Measurements from ENCODE around the gene CLSTN1. TPM values are rescaled to one million over a fixed set of nuclear protein-coding genes. Genes with fewer than 3 reads are reported as not detected.
"Not testable (repeated sequence)": the region's sequence is repeated elsewhere in the genome, so short reads cannot be mapped to it uniquely, and the experiment has no call there.

CLSTN1 gene
- polyA plus RNA-seq, 4 donors: 29.2 to 78.8 (median 41.8) TPM

DNA sequence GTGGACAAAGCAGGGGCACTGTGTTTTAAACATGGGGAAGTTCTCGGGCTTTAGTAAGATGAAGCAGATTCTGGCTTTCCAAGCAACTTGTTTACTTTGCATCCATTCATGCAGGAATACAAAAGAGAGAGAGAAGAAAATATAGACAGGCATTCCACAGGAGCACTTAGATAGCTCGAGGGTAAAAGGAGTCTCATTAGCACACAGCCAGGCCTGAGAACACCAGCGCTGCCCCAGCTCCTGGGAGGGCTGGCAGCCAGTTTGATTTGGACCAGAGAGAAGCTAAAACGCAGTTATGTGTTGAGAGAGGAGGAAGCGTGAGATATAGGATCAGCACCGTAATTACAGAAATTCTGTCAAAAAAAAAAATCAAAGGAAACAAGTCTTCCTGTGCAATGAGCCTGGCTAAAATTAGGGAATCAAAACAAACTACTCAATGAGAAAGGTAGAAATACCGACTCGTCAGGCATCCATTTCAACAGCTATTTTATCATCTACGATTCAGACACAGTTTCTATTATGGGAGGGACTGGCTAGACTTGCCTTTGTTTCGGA is 68.2 kb downstream of the CLSTN1 start:
- H3K36me3 ChIP-seq (ENCODE audit: control insufficient read depth in 3 of 3, insufficient read depth in 2 of 3, low read depth in 1 of 3, low read length in 3 of 3): peaks cover 5 to 38% (median 7%) of the 10 kb centered on the region in 3 donors
- H3K27me3 ChIP-seq (ENCODE audit: control insufficient read depth in 3 of 3, insufficient read depth in 3 of 3, low read length in 3 of 3): no peaks in the 10 kb centered on the region
- 68 to 77% (median 72%) methylated on average over 10 of the region's 10 CpGs for WGBS, 3 donors
- H3K4me3 ChIP-seq (ENCODE audit: low read depth in 1 of 3, low read length in 3 of 3): no peak overlapping the region
- no peak overlapping the region for H3K27ac ChIP-seq (ENCODE audit: low read depth in 1 of 3, low read length in 2 of 3)
- H3K4me1 ChIP-seq (ENCODE audit: control insufficient read depth in 3 of 3, insufficient read depth in 2 of 3, low read depth in 1 of 3, low read length in 2 of 3): no peaks in the 10 kb centered on the region
- no peak for FAIRE-seq
- H3K9me3 ChIP-seq (ENCODE audit: control insufficient read depth in 2 of 2, insufficient read depth in 1 of 2, low read depth in 1 of 2, low read length in 1 of 2): no peaks in the 10 kb centered on the region
- DNase-seq: no peak

DNA sequence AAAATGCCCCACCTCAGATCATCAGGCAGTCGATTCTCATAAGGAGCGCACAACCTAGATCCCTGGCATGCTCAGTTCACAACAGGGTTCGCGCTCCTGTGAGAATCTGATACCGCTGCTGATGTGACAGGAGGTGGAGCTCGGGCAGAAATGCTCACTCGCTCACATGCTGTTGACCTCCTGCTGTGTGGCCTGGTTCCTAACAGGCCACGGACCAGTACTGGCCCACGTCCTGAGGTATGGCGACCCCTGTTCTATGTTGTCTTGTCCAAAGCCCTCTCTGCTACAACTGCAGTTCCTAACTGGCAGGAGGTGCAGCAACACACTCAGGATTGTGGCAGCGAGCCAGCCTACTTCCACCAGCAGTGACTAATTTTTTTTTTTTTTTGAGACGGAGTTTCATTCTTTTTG is 70.6 kb downstream of the CLSTN1 start:
- Histone ChIP-seq H3K9me3 (ENCODE audit: control insufficient read depth in 2 of 2, insufficient read depth in 1 of 2, low read depth in 1 of 2, low read length in 1 of 2) (no peaks in the 10 kb centered on the region), H3K27ac (ENCODE audit: low read depth in 1 of 3, low read length in 2 of 3) (no peak overlapping the region), H3K27me3 (ENCODE audit: control insufficient read depth in 3 of 3, insufficient read depth in 3 of 3, low read length in 3 of 3) (no peaks in the 10 kb centered on the region), H3K4me1 (ENCODE audit: control insufficient read depth in 3 of 3, insufficient read depth in 2 of 3, low read depth in 1 of 3, low read length in 2 of 3) (no peaks in the 10 kb centered on the region), H3K36me3 (ENCODE audit: control insufficient read depth in 3 of 3, insufficient read depth in 2 of 3, low read depth in 1 of 3, low read length in 3 of 3) (peaks cover 6 to 49% (median 9%) of the 10 kb centered on the region in 3 donors), H3K4me3 (ENCODE audit: low read depth in 1 of 3, low read length in 3 of 3) (no peak overlapping the region)
- FAIRE-seq (no peak), DNase-seq (no peak)
- 88 to 97% (median 91%) methylated on average over 12 of the region's 12 CpGs for WGBS, 3 donors

DNA sequence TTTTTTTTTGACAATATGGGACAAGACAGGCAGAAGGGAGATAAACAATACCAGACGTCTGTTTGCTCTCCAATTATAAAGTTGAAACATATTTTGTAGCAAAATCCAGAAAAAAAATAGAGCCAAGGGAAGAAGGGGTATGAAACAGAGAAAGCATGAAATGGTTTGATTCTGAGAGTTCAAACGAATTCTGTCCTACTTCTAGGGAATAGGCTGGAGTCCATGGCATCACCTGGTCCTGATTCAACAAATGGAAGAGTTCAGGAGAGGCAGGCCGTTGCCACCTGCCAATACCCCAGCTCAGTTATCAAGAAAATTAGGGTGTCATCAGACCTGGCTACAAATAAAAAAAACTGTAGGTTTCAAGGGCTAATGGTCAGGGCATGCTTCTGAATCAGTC is 71.8 kb downstream of the CLSTN1 start:
- Histone ChIP-seq H3K27me3 (ENCODE audit: control insufficient read depth in 3 of 3, insufficient read depth in 3 of 3, low read length in 3 of 3) (no peaks in the 10 kb centered on the region), H3K4me1 (ENCODE audit: control insufficient read depth in 3 of 3, insufficient read depth in 2 of 3, low read depth in 1 of 3, low read length in 2 of 3) (no peaks in the 10 kb centered on the region), H3K27ac (ENCODE audit: low read depth in 1 of 3, low read length in 2 of 3) (no peak overlapping the region), H3K36me3 (ENCODE audit: control insufficient read depth in 3 of 3, insufficient read depth in 2 of 3, low read depth in 1 of 3, low read length in 3 of 3) (peaks cover 6 to 52% (median 9%) of the 10 kb centered on the region in 3 donors), H3K4me3 (ENCODE audit: low read depth in 1 of 3, low read length in 3 of 3) (no peak overlapping the region), H3K9me3 (ENCODE audit: control insufficient read depth in 2 of 2, insufficient read depth in 1 of 2, low read depth in 1 of 2, low read length in 1 of 2) (no peaks in the 10 kb centered on the region)
- no peak for DNase-seq
- no peak for FAIRE-seq
- 50 to 68% (median 56%) methylated on average over 3 of the region's 3 CpGs for WGBS, 3 donors

DNA sequence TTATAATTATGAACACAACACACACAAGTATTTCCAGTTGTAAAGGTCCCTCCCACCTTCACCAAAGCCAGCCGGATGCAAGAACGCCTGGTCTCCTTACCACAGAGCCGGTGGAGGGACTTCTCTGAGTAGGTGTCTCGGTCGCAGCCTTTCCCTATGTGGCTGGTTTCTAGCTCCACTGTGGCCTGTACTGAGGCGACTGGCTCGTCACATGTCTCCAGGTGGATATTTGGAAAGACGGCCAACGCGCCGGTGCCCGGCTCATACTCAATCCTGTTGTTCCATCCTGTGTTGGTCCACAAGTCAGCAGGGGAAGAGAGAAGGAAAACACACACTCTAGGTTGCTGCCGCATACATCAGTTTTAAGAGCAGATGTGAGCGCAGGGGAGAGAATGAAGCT is 74.4 kb downstream of the CLSTN1 start:
- DNase-seq: no peak
- no peaks in the 10 kb centered on the region for H3K9me3 ChIP-seq (ENCODE audit: control insufficient read depth in 2 of 2, insufficient read depth in 1 of 2, low read depth in 1 of 2, low read length in 1 of 2)
- H3K27ac ChIP-seq (ENCODE audit: low read depth in 1 of 3, low read length in 2 of 3): no peak overlapping the region
- 98 to 99% (median 98%) methylated on average over 14 of the region's 14 CpGs for WGBS, 3 donors
- peaks cover 6 to 72% (median 10%) of the 10 kb centered on the region in 3 donors for H3K36me3 ChIP-seq (ENCODE audit: control insufficient read depth in 3 of 3, insufficient read depth in 2 of 3, low read depth in 1 of 3, low read length in 3 of 3)
- no peak for FAIRE-seq
- H3K4me1 ChIP-seq (ENCODE audit: control insufficient read depth in 3 of 3, insufficient read depth in 2 of 3, low read depth in 1 of 3, low read length in 2 of 3): no peaks in the 10 kb centered on the region
- H3K27me3 ChIP-seq (ENCODE audit: control insufficient read depth in 3 of 3, insufficient read depth in 3 of 3, low read length in 3 of 3): no peaks in the 10 kb centered on the region
- H3K4me3 ChIP-seq (ENCODE audit: low read depth in 1 of 3, low read length in 3 of 3): no peak overlapping the region

DNA sequence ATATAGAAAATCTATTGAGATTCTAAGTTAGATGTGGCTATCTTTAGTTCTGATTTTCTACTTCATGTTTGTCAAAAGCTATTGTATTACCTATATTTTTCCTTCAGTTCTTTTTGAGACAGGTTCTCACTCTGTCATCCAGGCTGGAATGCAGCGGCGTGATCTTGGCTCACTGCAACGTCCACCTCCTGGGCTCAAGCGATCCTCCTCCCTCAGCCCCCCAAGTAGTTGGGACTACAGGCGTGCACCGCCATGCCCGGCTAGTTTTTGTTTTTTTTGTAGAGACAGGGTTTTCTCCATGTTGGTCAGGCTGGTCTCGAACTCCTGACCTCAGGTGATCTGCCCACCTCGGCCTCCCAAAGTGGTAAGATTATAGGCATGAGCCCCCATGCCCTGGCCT is 75.4 kb downstream of the CLSTN1 start:
- H3K4me1 ChIP-seq (ENCODE audit: control insufficient read depth in 3 of 3, insufficient read depth in 2 of 3, low read depth in 1 of 3, low read length in 2 of 3); FAIRE-seq; DNase-seq; H3K9me3 ChIP-seq (ENCODE audit: control insufficient read depth in 2 of 2, insufficient read depth in 1 of 2, low read depth in 1 of 2, low read length in 1 of 2); H3K27me3 ChIP-seq (ENCODE audit: control insufficient read depth in 3 of 3, insufficient read depth in 3 of 3, low read length in 3 of 3); H3K27ac ChIP-seq (ENCODE audit: low read depth in 1 of 3, low read length in 2 of 3); H3K4me3 ChIP-seq (ENCODE audit: low read depth in 1 of 3, low read length in 3 of 3): not testable (repeated sequence)
- H3K36me3 ChIP-seq (ENCODE audit: control insufficient read depth in 3 of 3, insufficient read depth in 2 of 3, low read depth in 1 of 3, low read length in 3 of 3): peaks cover 10 to 72% (median 15%) of the 10 kb centered on the region in 3 donors
- 94 to 98% (median 95%) methylated on average over 9 of the region's 9 CpGs for WGBS, 3 donors

DNA sequence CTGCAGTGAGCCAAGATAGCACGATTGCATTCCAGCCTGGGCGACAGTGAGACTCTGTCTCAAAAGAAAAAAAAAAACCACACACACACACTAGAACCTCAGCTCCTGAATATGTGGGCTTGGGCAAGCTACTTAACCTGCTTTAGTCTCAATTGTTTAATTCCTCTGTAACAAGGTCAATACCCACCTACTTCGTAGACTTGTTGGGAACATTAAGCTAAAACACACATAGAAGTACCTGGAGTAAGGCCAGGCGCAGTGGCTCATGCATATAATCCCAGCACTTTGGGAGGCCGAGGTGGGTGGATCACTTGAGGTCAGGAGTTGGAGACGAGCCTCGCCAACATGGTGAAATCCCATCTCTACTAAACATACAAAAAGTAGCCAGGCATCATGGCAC is 77.1 kb downstream of the CLSTN1 start:
- no peak overlapping the region for H3K4me3 ChIP-seq (ENCODE audit: low read depth in 1 of 3, low read length in 3 of 3)
- H3K36me3 ChIP-seq (ENCODE audit: control insufficient read depth in 3 of 3, insufficient read depth in 2 of 3, low read depth in 1 of 3, low read length in 3 of 3): peaks cover 10 to 69% (median 12%) of the 10 kb centered on the region in 3 donors
- H3K9me3 ChIP-seq (ENCODE audit: control insufficient read depth in 2 of 2, insufficient read depth in 1 of 2, low read depth in 1 of 2, low read length in 1 of 2): no peaks in the 10 kb centered on the region
- no peak for FAIRE-seq
- H3K27ac ChIP-seq (ENCODE audit: low read depth in 1 of 3, low read length in 2 of 3): no peak overlapping the region
- 86 to 95% (median 91%) methylated on average over 7 of the region's 7 CpGs for WGBS, 3 donors
- H3K4me1 ChIP-seq (ENCODE audit: control insufficient read depth in 3 of 3, insufficient read depth in 2 of 3, low read depth in 1 of 3, low read length in 2 of 3): no peaks in the 10 kb centered on the region
- no peaks in the 10 kb centered on the region for H3K27me3 ChIP-seq (ENCODE audit: control insufficient read depth in 3 of 3, insufficient read depth in 3 of 3, low read length in 3 of 3)
- no peak for DNase-seq

DNA sequence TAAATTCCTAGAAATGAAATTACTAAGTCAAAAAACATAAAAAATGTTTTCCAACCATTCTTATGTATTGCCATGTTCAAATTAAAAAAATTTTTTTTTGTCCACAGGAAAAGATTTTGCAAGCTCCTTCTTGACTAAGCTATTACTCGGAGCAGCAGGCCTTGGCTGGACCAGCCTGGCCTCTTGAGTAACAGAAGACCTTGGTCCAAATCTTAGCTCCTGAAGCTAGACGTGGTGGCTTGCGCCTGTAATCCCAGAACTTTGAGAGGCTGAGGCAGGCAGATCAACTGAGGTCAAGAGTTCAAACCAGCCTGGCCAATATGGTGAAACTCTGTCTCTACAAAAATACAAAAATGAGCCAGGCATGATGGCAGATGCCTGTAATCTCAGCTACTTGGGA is 77.6 kb downstream of the CLSTN1 start:
- no peak for DNase-seq
- Histone ChIP-seq H3K9me3 (ENCODE audit: control insufficient read depth in 2 of 2, insufficient read depth in 1 of 2, low read depth in 1 of 2, low read length in 1 of 2) (no peaks in the 10 kb centered on the region), H3K27ac (ENCODE audit: low read depth in 1 of 3, low read length in 2 of 3) (no peak overlapping the region), H3K4me1 (ENCODE audit: control insufficient read depth in 3 of 3, insufficient read depth in 2 of 3, low read depth in 1 of 3, low read length in 2 of 3) (no peaks in the 10 kb centered on the region), H3K4me3 (ENCODE audit: low read depth in 1 of 3, low read length in 3 of 3) (no peak overlapping the region), H3K36me3 (ENCODE audit: control insufficient read depth in 3 of 3, insufficient read depth in 2 of 3, low read depth in 1 of 3, low read length in 3 of 3) (peaks cover 9 to 71% (median 11%) of the 10 kb centered on the region in 3 donors), H3K27me3 (ENCODE audit: control insufficient read depth in 3 of 3, insufficient read depth in 3 of 3, low read length in 3 of 3) (no peaks in the 10 kb centered on the region)
- 91 to 97% (median 97%) methylated on average over 3 of the region's 3 CpGs for WGBS, 3 donors
- no peak for FAIRE-seq

DNA sequence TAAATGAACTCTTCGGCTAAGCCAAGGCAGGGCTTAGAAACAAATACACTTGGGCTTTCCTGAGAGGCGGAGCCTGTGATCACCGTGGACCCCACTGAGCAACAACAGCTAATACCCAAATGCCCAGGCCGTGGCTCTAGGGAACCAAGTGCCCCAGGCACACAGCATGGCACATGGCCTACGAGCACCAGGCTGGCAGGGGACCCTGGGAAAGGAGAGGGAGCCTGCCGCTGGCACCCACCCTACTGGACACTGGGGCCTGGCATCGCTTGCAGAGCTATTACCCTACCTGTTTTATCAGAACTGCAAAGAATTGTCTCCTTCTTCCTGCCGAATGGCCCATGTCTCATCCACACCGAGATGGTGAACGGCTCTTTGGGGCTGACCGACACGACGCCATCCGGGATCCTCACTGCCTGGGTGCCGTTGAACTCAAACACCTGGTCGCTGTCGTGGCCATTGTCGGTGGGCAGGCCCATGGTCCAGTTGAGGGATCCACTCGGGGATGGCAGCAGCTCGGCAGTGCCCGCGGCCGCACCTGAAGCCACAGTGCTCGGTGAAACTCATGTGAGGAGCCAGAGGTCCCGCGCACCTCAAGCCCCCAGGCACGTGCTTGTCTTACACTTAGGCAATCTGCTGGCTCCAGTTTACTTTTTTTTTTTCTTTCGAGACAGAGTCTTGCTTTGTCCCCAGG is 79.5 kb downstream of the CLSTN1 start:
- no peak for FAIRE-seq

More for the DNA sequence above, 79.5 kb downstream of the CLSTN1 start:
- Histone ChIP-seq H3K36me3 (ENCODE audit: control insufficient read depth in 3 of 3, insufficient read depth in 2 of 3, low read depth in 1 of 3, low read length in 3 of 3) (peaks cover 13 to 77% (median 18%) of the 10 kb centered on the region in 3 donors), H3K4me3 (ENCODE audit: low read depth in 1 of 3, low read length in 3 of 3) (no peak overlapping the region), H3K27ac (ENCODE audit: low read depth in 1 of 3, low read length in 2 of 3) (no peak overlapping the region), H3K27me3 (ENCODE audit: control insufficient read depth in 3 of 3, insufficient read depth in 3 of 3, low read length in 3 of 3) (no peaks in the 10 kb centered on the region), H3K9me3 (ENCODE audit: control insufficient read depth in 2 of 2, insufficient read depth in 1 of 2, low read depth in 1 of 2, low read length in 1 of 2) (no peaks in the 10 kb centered on the region), H3K4me1 (ENCODE audit: control insufficient read depth in 3 of 3, insufficient read depth in 2 of 3, low read depth in 1 of 3, low read length in 2 of 3) (no peaks in the 10 kb centered on the region)
- WGBS, 3 donors: 95 to 98% (median 97%) methylated on average over 27 to 28 of the region's 28 CpGs
- DNase-seq: no peak
